HG03108 (cell line): ENCODE measurements around the gene NOX5.

Source experiments
- ATAC-seq: cut with Tn5 transposase; IDR thresholded peaks from one replicate; pipeline ENCODE4 v1.9.1; 2021; ENCODE audit warnings: moderate library complexity; ENCODE audit not compliant: unreplicated experiment

The NOX5 gene

GRCh38 chr15:69096626-69097025, 82.1 kb downstream of the NOX5 start:
- no peak for ATAC-seq

GRCh38 chr15:69098771-69099170, 84.3 kb downstream of the NOX5 start:
- no peak for ATAC-seq

GRCh38 chr15:69099941-69100340, 85.4 kb downstream of the NOX5 start:
- ATAC-seq = no peak

- ATAC-seq = no peak
These were observed 86.3 kb downstream of the NOX5 start for GRCh38 chr15:69100821-69101220.

- peak; percentile 62 for ATAC-seq
These were observed 89.7 kb downstream of the NOX5 start for GRCh38 chr15:69104050-69104750.

GRCh38 chr15:69105451-69105985, 91.0 kb downstream of the NOX5 start:
- no peak for ATAC-seq

- ATAC-seq = no peak
These were observed 92.6 kb downstream of the NOX5 start for GRCh38 chr15:69107025-69107620.
